Subcutaneous adipose tissue (tissue), 4 donors: ENCODE data around the gene TMEM117. TPM values are rescaled to one million over a fixed set of nuclear protein-coding genes. Genes with fewer than 3 reads are reported as not detected.

ENCODE experiments used
- CTCF ChIP-seq: fragments of 450-650 bp; IDR thresholded peaks from one replicate; pipeline ENCODE4 v1.5.1; 2016; ENCODE audit warnings: low read depth, mild to moderate bottlenecking, control low read depth, antibody characterized with exemption, moderate library complexity
- total RNA-seq, 4 donors: library from RNA; depleted of rRNA; stranded (reverse); fragments of >200 nt; gene quantifications; one replicate each; pipeline ENCODE4 v1.1.0, GENCODE V29; 2016

Gene TMEM117
- total RNA-seq, 4 donors from 2014 or later, result 3.8 to 9.1 (median 7.6) TPM

DNA sequence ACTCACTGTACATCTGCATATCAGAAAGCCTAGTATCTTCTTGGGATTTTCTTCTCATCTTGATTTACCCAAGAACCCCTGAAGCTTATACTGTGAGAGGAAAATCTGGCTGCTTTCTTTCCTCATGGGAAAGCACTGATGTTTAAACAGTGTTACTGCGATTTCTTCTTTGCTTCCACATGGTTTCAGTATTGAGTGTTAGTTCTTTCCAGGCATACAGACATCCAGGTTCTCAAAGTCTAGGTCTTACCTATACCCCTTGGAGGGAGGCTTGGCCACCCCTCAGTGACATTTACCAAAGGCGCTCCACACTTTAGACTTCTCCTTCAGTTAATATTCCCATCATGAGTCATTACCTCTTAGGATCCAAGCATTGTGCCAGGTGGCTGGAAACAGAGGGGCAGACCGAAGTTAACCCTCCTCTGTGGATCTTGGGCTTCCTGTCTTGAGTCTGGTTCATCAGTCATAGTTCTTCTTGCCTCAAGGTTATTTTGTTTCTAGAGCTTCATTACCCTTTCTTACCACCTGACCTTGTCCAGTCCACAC, 79.1 kb downstream of the TMEM117 start:
- TF ChIP-seq CTCF, result no peak

GRCh38 chr12:43917896-43918295, 82.0 kb downstream of the TMEM117 start:
- TF ChIP-seq CTCF, result no peak

- TF ChIP-seq CTCF, result no peak
Observed at GRCh38 chr12:43921666-43922337, 85.9 kb downstream of the TMEM117 start.

DNA sequence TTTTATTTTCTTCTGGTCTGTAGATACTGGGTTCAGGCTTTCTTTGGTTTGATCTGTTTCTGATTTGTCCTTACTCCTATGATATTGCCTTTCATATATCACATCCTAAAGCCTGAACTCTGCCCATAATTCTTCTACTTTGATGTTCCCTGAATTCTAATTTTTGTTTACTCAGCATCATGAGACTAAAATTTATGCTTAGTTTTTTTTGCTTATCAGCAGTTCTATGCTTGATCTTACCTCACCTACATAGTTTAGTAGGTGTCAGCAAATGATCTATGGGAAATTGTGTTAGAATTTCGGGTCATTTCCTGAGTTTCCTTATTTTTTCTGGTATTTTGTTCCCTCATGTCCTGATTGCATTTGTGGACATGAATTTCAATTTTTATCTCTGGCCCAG, 94.2 kb downstream of the TMEM117 start:
- no peak for TF ChIP-seq CTCF

- no peak for TF ChIP-seq CTCF
Observed at GRCh38 chr12:43931187-43931586, 95.3 kb downstream of the TMEM117 start.

DNA sequence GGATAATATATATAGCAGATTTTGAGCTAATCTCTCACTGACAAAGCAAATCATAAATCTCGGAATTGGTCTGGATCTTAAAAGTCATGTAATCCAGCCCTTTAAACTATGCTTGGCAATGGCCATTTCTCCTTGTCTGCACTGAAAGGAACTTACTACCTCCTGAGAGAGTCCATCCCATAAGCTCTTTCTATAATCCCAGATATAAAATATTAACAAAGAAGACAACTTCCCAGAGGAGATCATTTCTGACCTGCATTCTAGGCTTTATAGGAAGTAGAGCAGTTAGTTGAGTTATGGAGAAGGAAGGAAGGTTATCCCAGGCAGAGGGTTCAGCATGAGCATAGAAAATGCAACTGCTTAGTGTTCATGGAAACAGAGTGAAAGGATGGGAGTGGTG, 99.7 kb downstream of the TMEM117 start:
- no peak for TF ChIP-seq CTCF

DNA sequence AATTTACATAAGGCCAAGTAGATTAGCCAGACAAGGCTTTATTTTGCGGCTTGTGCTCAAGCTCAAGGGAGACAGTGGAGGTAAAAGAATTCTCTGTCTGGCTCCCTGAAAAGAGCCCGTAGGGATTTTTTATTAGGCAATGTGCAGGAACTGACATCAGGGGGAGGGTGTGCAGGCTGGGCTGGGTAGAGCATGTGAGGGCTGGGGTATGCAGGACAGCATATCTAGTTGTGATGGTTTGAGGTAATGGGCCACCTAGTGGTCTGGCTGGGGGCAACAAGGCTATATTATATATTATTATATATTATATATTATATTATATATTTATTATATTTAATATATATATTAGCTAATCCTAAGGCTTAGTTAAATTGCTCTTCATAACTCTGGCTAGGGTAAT, 102.1 kb downstream of the TMEM117 start:
- TF ChIP-seq CTCF, result no peak
